ENCODE measurements around the gene ALDOC. TPM values are rescaled to one million over a fixed set of nuclear protein-coding genes. Genes with fewer than 3 reads are reported as not detected.

Gene ALDOC
- total and polyA plus RNA-seq, 10 of the 15 experiments (the other 5 are each of a cell fraction or from before 2014, with no cell fraction given): 16.0 to 268 (median 78.2) TPM

DNA sequence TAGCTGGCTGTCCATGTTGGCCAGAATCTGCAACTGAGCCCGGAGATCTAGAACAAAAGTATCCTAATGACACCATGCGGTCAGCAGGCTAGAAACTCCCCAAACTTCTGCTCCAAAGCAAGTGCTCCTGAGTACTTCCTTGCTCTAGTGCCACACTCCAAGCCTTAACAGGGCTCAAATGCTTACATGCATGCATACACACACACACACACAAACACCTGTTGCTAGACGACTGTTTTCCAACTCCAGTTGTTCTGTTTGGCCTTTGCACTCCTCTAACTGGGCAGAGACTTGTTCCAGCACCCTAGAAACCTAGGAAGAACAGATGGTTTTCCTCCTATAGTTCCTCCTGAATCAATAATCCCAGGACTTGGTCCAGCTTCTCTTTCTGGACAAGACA is 7.7 kb upstream of the ALDOC start (continued):
- TF ChIP-seq, protein P1, sequence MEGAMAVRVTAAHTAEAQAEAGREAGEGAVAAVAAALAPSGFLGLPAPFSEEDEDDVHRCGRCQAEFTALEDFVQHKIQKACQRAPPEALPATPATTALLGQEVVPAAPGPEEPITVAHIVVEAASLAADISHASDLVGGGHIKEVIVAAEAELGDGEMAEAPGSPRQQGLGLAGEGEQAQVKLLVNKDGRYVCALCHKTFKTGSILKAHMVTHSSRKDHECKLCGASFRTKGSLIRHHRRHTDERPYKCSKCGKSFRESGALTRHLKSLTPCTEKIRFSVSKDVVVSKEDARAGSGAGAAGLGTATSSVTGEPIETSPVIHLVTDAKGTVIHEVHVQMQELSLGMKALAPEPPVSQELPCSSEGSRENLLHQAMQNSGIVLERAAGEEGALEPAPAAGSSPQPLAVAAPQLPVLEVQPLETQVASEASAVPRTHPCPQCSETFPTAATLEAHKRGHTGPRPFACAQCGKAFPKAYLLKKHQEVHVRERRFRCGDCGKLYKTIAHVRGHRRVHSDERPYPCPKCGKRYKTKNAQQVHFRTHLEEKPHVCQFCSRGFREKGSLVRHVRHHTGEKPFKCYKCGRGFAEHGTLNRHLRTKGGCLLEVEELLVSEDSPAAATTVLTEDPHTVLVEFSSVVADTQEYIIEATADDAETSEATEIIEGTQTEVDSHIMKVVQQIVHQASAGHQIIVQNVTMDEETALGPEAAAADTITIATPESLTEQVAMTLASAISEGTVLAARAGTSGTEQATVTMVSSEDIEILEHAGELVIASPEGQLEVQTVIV (IDR thresholded peaks at IDR 0.05; ENCODE audit: borderline replicate concordance, partially characterized antibody): no peak
- TF ChIP-seq, protein P2, sequence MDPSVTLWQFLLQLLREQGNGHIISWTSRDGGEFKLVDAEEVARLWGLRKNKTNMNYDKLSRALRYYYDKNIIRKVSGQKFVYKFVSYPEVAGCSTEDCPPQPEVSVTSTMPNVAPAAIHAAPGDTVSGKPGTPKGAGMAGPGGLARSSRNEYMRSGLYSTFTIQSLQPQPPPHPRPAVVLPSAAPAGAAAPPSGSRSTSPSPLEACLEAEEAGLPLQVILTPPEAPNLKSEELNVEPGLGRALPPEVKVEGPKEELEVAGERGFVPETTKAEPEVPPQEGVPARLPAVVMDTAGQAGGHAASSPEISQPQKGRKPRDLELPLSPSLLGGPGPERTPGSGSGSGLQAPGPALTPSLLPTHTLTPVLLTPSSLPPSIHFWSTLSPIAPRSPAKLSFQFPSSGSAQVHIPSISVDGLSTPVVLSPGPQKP (IDR thresholded peaks at IDR 0.05; ENCODE audit: low read depth, low read length): no peak
- TF ChIP-seq ZBED1 (IDR thresholded peaks at IDR 0.05; ENCODE audit: borderline replicate concordance) (no peak), SMC3 (IDR thresholded peaks at IDR 0.05; ENCODE audit: borderline replicate concordance, low read length) (no peak), ZNF274 (IDR thresholded peaks at IDR 0.05; ENCODE audit: insufficient read depth, insufficient read length) (no peak)
- TF ChIP-seq, protein P3, sequence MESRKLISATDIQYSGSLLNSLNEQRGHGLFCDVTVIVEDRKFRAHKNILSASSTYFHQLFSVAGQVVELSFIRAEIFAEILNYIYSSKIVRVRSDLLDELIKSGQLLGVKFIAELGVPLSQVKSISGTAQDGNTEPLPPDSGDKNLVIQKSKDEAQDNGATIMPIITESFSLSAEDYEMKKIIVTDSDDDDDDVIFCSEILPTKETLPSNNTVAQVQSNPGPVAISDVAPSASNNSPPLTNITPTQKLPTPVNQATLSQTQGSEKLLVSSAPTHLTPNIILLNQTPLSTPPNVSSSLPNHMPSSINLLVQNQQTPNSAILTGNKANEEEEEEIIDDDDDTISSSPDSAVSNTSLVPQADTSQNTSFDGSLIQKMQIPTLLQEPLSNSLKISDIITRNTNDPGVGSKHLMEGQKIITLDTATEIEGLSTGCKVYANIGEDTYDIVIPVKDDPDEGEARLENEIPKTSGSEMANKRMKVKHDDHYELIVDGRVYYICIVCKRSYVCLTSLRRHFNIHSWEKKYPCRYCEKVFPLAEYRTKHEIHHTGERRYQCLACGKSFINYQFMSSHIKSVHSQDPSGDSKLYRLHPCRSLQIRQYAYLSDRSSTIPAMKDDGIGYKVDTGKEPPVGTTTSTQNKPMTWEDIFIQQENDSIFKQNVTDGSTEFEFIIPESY (IDR thresholded peaks at IDR 0.05): no peak
- TF ChIP-seq, protein P4, sequence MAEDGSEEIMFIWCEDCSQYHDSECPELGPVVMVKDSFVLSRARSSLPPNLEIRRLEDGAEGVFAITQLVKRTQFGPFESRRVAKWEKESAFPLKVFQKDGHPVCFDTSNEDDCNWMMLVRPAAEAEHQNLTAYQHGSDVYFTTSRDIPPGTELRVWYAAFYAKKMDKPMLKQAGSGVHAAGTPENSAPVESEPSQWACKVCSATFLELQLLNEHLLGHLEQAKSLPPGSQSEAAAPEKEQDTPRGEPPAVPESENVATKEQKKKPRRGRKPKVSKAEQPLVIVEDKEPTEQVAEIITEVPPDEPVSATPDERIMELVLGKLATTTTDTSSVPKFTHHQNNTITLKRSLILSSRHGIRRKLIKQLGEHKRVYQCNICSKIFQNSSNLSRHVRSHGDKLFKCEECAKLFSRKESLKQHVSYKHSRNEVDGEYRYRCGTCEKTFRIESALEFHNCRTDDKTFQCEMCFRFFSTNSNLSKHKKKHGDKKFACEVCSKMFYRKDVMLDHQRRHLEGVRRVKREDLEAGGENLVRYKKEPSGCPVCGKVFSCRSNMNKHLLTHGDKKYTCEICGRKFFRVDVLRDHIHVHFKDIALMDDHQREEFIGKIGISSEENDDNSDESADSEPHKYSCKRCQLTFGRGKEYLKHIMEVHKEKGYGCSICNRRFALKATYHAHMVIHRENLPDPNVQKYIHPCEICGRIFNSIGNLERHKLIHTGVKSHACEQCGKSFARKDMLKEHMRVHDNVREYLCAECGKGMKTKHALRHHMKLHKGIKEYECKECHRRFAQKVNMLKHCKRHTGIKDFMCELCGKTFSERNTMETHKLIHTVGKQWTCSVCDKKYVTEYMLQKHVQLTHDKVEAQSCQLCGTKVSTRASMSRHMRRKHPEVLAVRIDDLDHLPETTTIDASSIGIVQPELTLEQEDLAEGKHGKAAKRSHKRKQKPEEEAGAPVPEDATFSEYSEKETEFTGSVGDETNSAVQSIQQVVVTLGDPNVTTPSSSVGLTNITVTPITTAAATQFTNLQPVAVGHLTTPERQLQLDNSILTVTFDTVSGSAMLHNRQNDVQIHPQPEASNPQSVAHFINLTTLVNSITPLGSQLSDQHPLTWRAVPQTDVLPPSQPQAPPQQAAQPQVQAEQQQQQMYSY (CRISPR knock-in tag; IDR thresholded peaks at IDR 0.05): no peak
